Prostate gland (tissue), 2 donors: ENCODE measurements around the gene FUT7. TPM values are rescaled to one million over a fixed set of nuclear protein-coding genes. Genes with fewer than 3 reads are reported as not detected.

ENCODE experiments used
- DNase-seq: peaks from one replicate; pipeline ENCODE4 v3.0.0-alpha.2; 2019; ENCODE audit warnings: low spot score
- H3K27ac ChIP-seq, 2 donors: fragments of 200-600 bp; sonication (generic); 2 replicates each; pipeline ENCODE4 v1.5.1; 2017 to 2019
- H3K27me3 ChIP-seq: fragments of 200-600 bp; sonication (generic); replicated peaks from 2 replicates; pipeline ENCODE4 v1.5.1; 2019; ENCODE audit not compliant: insufficient read depth
- H3K36me3 ChIP-seq, 2 donors: fragments of 200-600 bp; sonication (generic); 1 replicate in 1 of 2; 2 replicates in 1 of 2; pipeline versions ENCODE4 v1.5.1 to v1.8.1; 2017 to 2019
- H3K4me1 ChIP-seq: fragments of 200-600 bp; sonication (generic); replicated peaks from 2 replicates; pipeline ENCODE4 v1.5.1; 2019
- H3K4me3 ChIP-seq, 2 donors: fragments of 200-600 bp; sonication (generic); 2 replicates each; pipeline ENCODE4 v1.5.1; 2017 to 2019
- H3K9me3 ChIP-seq: fragments of 200-600 bp; sonication (generic); 2 replicates; pipeline ENCODE4 v1.5.1; 2017
- CTCF ChIP-seq, 4 experiments: fragments of 200-600 bp in 2 of 4; fragments of 450-650 bp in 2 of 4; sonication (generic) in 2 of 4; IDR thresholded peaks; 1 replicate in 3 of 4; 2 replicates in 1 of 4; pipeline ENCODE4 v1.5.1; 2016 to 2019; ENCODE audit warnings: antibody characterized with exemption in 4 of 4, mild to moderate bottlenecking in 2 of 4, moderate library complexity in 2 of 4
- POLR2A ChIP-seq: fragments of 450-650 bp; IDR thresholded peaks from one replicate; pipeline ENCODE4 v1.6.1; 2016; ENCODE audit warnings: antibody characterized with exemption, mild to moderate bottlenecking
- POLR2AphosphoS5 ChIP-seq: sonication (generic); formaldehyde crosslinking; IDR thresholded peaks from one replicate; pipeline ENCODE4 v1.6.1; 2017; ENCODE audit warnings: antibody characterized with exemption
- WGBS: methylation state at CpG from one replicate; pipeline ENCODE4 v1.1.5; 2018; 5-methylcytosine and 5-hydroxymethylcytosine counted together
- intact Hi-C: fragments of 100-400 bp; cut with DNase I; formaldehyde crosslinking; loops from one replicate; pipeline ENCODE4 v1.14.2; 2022
- total RNA-seq, 2 donors: library from RNA; depleted of rRNA; stranded (reverse); fragments of >200 nt; gene quantifications; one replicate each; pipeline ENCODE4 v1.1.0, GENCODE V29; 2016

Gene FUT7
- total RNA-seq, 2 donors from 2014 or later: 0.57 TPM; not detected in 1

- DNase-seq: no peak
- H3K27me3 ChIP-seq: no peaks in the 10 kb centered on the region
- no peaks in the 10 kb centered on the region for H3K36me3 ChIP-seq
- H3K4me1 ChIP-seq: peaks cover 46% of the 10 kb centered on the region
- no peaks in the 10 kb centered on the region for H3K9me3 ChIP-seq
- TF ChIP-seq CTCF (IDR thresholded peaks at IDR 0.05) (no peak), POLR2AphosphoS5 (no peak), POLR2A (no peak)
- intact Hi-C loops: no loop called here
- no peak overlapping the region for H3K4me3 ChIP-seq
- H3K27ac ChIP-seq: no peak overlapping the region
- 83% methylated on average over 8 of the region's 8 CpGs for WGBS
Measured at GRCh38 chr9:137052293-137052692, 20.4 kb upstream of the FUT7 start.

GRCh38 chr9:137051145-137051724 is 19.3 kb upstream of the FUT7 start:
- no peaks in the 10 kb centered on the region for H3K9me3 ChIP-seq
- no peaks in the 10 kb centered on the region for H3K36me3 ChIP-seq
- TF ChIP-seq POLR2AphosphoS5 (no peak), CTCF (IDR thresholded peaks at IDR 0.05) (no peak), POLR2A (no peak)
- WGBS: 84% methylated on average over 15 of the region's 17 CpGs
- H3K4me1 ChIP-seq: peaks cover 49% of the 10 kb centered on the region
- intact Hi-C loops: no loop called here
- H3K27ac ChIP-seq: no peak overlapping the region
- H3K4me3 ChIP-seq: no peak overlapping the region
- no peak for DNase-seq
- H3K27me3 ChIP-seq: no peaks in the 10 kb centered on the region

GRCh38 chr9:137050570-137050969 is 18.7 kb upstream of the FUT7 start:
- Histone ChIP-seq H3K4me3 (no peak overlapping the region), H3K36me3 (no peaks in the 10 kb centered on the region), H3K27ac (no peak overlapping the region), H3K9me3 (no peaks in the 10 kb centered on the region), H3K27me3 (no peaks in the 10 kb centered on the region), H3K4me1 (peaks cover 42% of the 10 kb centered on the region)
- DNase-seq: no peak
- 90% methylated on average over 5 of the region's 5 CpGs for WGBS
- no peak for TF ChIP-seq POLR2AphosphoS5
- no peak for TF ChIP-seq CTCF (IDR thresholded peaks at IDR 0.05)
- TF ChIP-seq POLR2A: no peak
- intact Hi-C loops: no loop called here

GRCh38 chr9:137049544-137050449 is 17.9 kb upstream of the FUT7 start:
- peak; percentile 61 for DNase-seq
- TF ChIP-seq POLR2AphosphoS5: no peak
- peak; percentile 17 to 81 (median 62) for TF ChIP-seq CTCF (IDR thresholded peaks at IDR 0.05)

More at GRCh38 chr9:137049544-137050449, 17.9 kb upstream of the FUT7 start:
- Histone ChIP-seq H3K4me3 (no peak overlapping the region), H3K27ac (no peak overlapping the region), H3K9me3 (no peaks in the 10 kb centered on the region), H3K4me1 (peaks cover 40% of the 10 kb centered on the region), H3K36me3 (no peaks in the 10 kb centered on the region), H3K27me3 (no peaks in the 10 kb centered on the region)
- 45% methylated on average over 37 of the region's 38 CpGs for WGBS
- intact Hi-C loops: no loop called here
